OCI-LY3 (cell line): ENCODE data around the gene PRPF19.

Source experiments
- H2AFZ ChIP-seq: fragments of 200-600, 300-600 bp; shearing (Covaris generic); 2 replicates; pipeline ENCODE4 v1.6.0; 2014; ENCODE audit warnings: antibody characterized with exemption, low read depth, low read length
- H3K27ac ChIP-seq: fragments of 200-600, 300-600 bp; sonication (generic); 2 replicates; pipeline ENCODE4 v1.5.1; 2014; ENCODE audit warnings: mild to moderate bottlenecking, low read length, moderate library complexity, mixed read lengths
- H3K27me3 ChIP-seq: fragments of 200-600, 300-600 bp; sonication (generic); 2 replicates; pipeline ENCODE4 v1.6.1; 2014; ENCODE audit warnings: low read depth, low read length, mixed read lengths
- H3K36me3 ChIP-seq: fragments of 200-600, 300-600 bp; sonication (generic); replicated peaks from 2 replicates; pipeline ENCODE3; 2014; ENCODE audit warnings: low read depth, low read length, mixed read lengths
- H3K4me1 ChIP-seq: fragments of 300-600, 200-600 bp; sonication (generic); 2 replicates; pipeline ENCODE4 v1.6.1; 2014; ENCODE audit warnings: low read length, mixed read lengths
- H3K4me2 ChIP-seq: fragments of 200-600, 300-600 bp; sonication (generic); 2 replicates; pipeline ENCODE4 v1.6.1; 2014; ENCODE audit warnings: low read length, mixed read lengths
- H3K4me3 ChIP-seq: fragments of 300-600, 200-600 bp; sonication (generic); 2 replicates; pipeline ENCODE4 v1.5.1; 2014; ENCODE audit warnings: antibody characterized with exemption, mild to moderate bottlenecking, low read length, moderate library complexity
- H3K79me2 ChIP-seq: fragments of 300-600, 200-600 bp; shearing (Covaris generic); 2 replicates; pipeline ENCODE4 v1.6.1; 2014; ENCODE audit warnings: mild to moderate bottlenecking, low read length, mixed read lengths
- H3K9ac ChIP-seq: fragments of 300-600, 200-600 bp; shearing (Covaris generic); 2 replicates; pipeline ENCODE4 v1.6.0; 2014; ENCODE audit warnings: mild to moderate bottlenecking, low read length, moderate library complexity
- H3K9me3 ChIP-seq: fragments of 200-600, 300-600 bp; shearing (Covaris generic); 2 replicates; pipeline ENCODE4 v1.6.1; 2014; ENCODE audit warnings: low read length, mixed read lengths; ENCODE audit not compliant: insufficient read depth
- H4K20me1 ChIP-seq: fragments of 200-600, 300-600 bp; sonication (generic); 2 replicates; pipeline ENCODE4 v1.6.1; 2016; ENCODE audit warnings: low read length, mixed read lengths; ENCODE audit not compliant: insufficient read depth
- EZH2phosphoT487 ChIP-seq: fragments of 200-600 bp; shearing (Covaris generic); IDR thresholded peaks from 2 replicates; pipeline ENCODE4 v1.6.1; 2018; ENCODE audit warnings: antibody characterized with exemption, mixed run types, low read depth
- TF ChIP-seq, protein P1 (sequence below): fragments of 200-600, 300-600 bp; sonication (generic); IDR thresholded peaks from 2 replicates; pipeline ENCODE4 v1.5.1; 2014; ENCODE audit warnings: antibody characterized with exemption, low read length, low read depth

Gene PRPF19

GRCh38 chr11:60941371-60942119 is 35.2 kb upstream of the PRPF19 start:
- Histone ChIP-seq H3K4me1 (peaks cover 13% of the 10 kb centered on the region; the same call in 1 of the 2 replicates), H3K9me3 (no peaks in the 10 kb centered on the region), H3K36me3 (peaks cover 89% of the 10 kb centered on the region), H3K79me2 (peaks cover 41% of the 10 kb centered on the region), H4K20me1 (peaks cover 99% of the 10 kb centered on the region), H3K4me3 (no peak overlapping the region), H3K27ac (0 out of 2 replicates have a peak overlapping the region, but pooled peaks have one; percentile 3), H3K27me3 (no peaks in the 10 kb centered on the region), H3K9ac (no peak overlapping the region), H3K4me2 (no peak overlapping the region), H2AFZ (no peak overlapping the region)
- TF ChIP-seq, protein P1, sequence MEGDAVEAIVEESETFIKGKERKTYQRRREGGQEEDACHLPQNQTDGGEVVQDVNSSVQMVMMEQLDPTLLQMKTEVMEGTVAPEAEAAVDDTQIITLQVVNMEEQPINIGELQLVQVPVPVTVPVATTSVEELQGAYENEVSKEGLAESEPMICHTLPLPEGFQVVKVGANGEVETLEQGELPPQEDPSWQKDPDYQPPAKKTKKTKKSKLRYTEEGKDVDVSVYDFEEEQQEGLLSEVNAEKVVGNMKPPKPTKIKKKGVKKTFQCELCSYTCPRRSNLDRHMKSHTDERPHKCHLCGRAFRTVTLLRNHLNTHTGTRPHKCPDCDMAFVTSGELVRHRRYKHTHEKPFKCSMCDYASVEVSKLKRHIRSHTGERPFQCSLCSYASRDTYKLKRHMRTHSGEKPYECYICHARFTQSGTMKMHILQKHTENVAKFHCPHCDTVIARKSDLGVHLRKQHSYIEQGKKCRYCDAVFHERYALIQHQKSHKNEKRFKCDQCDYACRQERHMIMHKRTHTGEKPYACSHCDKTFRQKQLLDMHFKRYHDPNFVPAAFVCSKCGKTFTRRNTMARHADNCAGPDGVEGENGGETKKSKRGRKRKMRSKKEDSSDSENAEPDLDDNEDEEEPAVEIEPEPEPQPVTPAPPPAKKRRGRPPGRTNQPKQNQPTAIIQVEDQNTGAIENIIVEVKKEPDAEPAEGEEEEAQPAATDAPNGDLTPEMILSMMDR, result no peak
- no peak for TF ChIP-seq EZH2phosphoT487

- Histone ChIP-seq H2AFZ (no peak overlapping the region), H3K4me2 (no peak overlapping the region), H3K9me3 (no peaks in the 10 kb centered on the region), H3K36me3 (peaks cover 76% of the 10 kb centered on the region), H3K27me3 (no peaks in the 10 kb centered on the region), H3K27ac (no peak overlapping the region), H3K4me1 (peaks cover 26% of the 10 kb centered on the region), H3K4me3 (no peak overlapping the region), H4K20me1 (peaks cover 99% of the 10 kb centered on the region), H3K9ac (no peak overlapping the region), H3K79me2 (peaks cover 24% of the 10 kb centered on the region)
- TF ChIP-seq EZH2phosphoT487, result no peak
- TF ChIP-seq, protein P1, result no peak
Observed at GRCh38 chr11:60939855-60940254, 33.5 kb upstream of the PRPF19 start.

- Histone ChIP-seq H3K27me3 (no peaks in the 10 kb centered on the region), H2AFZ (no peak overlapping the region), H4K20me1 (peaks cover 94% of the 10 kb centered on the region), H3K36me3 (peaks cover 71% of the 10 kb centered on the region), H3K4me3 (no peak overlapping the region), H3K9ac (no peak overlapping the region), H3K4me1 (peaks cover 31% of the 10 kb centered on the region), H3K79me2 (peaks cover 19% of the 10 kb centered on the region), H3K27ac (no peak overlapping the region), H3K4me2 (no peak overlapping the region), H3K9me3 (no peaks in the 10 kb centered on the region)
- no peak for TF ChIP-seq EZH2phosphoT487
- TF ChIP-seq, protein P1, result no peak
Observed at GRCh38 chr11:60939301-60939700, 32.9 kb upstream of the PRPF19 start.

GRCh38 chr11:60938500-60938899 is 32.1 kb upstream of the PRPF19 start:
- no peaks in the 10 kb centered on the region for H3K27me3 ChIP-seq
- H3K9me3 ChIP-seq, result no peaks in the 10 kb centered on the region
- peaks cover 65% of the 10 kb centered on the region for H3K36me3 ChIP-seq
- H2AFZ ChIP-seq, result no peak overlapping the region
- H3K4me1 ChIP-seq, result peaks cover 39% of the 10 kb centered on the region
- H3K4me2 ChIP-seq, result no peak overlapping the region
- H3K27ac ChIP-seq, result no peak overlapping the region
- TF ChIP-seq, protein P1, result no peak
- no peak for TF ChIP-seq EZH2phosphoT487
- H4K20me1 ChIP-seq, result peaks cover 86% of the 10 kb centered on the region
- H3K79me2 ChIP-seq, result peaks cover 12% of the 10 kb centered on the region
- no peak overlapping the region for H3K9ac ChIP-seq
- H3K4me3 ChIP-seq, result no peak overlapping the region
